Embryonic facial prominence (tissue), 1 donor: ENCODE results near the gene C2orf74.

Source experiments
- DNase-seq: peaks from one replicate; pipeline ENCODE4 v3.0.0-alpha.2; 2016; ENCODE audit errors: extremely low spot score

C2orf74 gene

GRCh38 chr2:61214171-61214570 lies 52.2 kb downstream of the C2orf74 start:
- no peak for DNase-seq
